Lung (tissue), 12 donors: Measurements from ENCODE around the gene PRKCE. TPM values are rescaled to one million over a fixed set of nuclear protein-coding genes. Genes with fewer than 3 reads are reported as not detected.

Experiments used
- ATAC-seq: fragments of 200-7000 bp; cut with Tn5 transposase; one replicate; pipeline ENCODE4 v1.9.1; 2020; ENCODE audit warnings: moderate number of reproducible peaks; ENCODE audit not compliant: insufficient read depth, low FRiP score
- DNase-seq, 3 donors: peaks; one replicate each; pipeline ENCODE4 v3.0.0-alpha.2; 2013 to 2017
- H3K27ac ChIP-seq, 2 donors: one replicate each; pipeline ENCODE4 v1.5.1; 2013; ENCODE audit warnings: mild to moderate bottlenecking in 2 of 2, moderate library complexity in 2 of 2, control low read depth in 1 of 2, inconsistent platforms in 1 of 2, low read depth in 1 of 2, low read length in 1 of 2
- H3K27me3 ChIP-seq, 3 donors: one replicate each; pipeline ENCODE4 v1.5.1; 2013; ENCODE audit warnings: low read length in 2 of 3; ENCODE audit not compliant: control insufficient read depth in 3 of 3, insufficient read depth in 3 of 3
- H3K36me3 ChIP-seq, 4 donors: one replicate each; pipeline ENCODE4 v1.5.1; 2013; ENCODE audit warnings: low read length in 4 of 4, mild to moderate bottlenecking in 1 of 4, moderate library complexity in 1 of 4; ENCODE audit not compliant: control insufficient read depth in 4 of 4, insufficient read depth in 4 of 4
- H3K4me1 ChIP-seq, 5 donors: one replicate each; pipeline ENCODE4 v1.5.1; 2013; ENCODE audit warnings: low read length in 5 of 5, mild to moderate bottlenecking in 2 of 5, moderate library complexity in 1 of 5; ENCODE audit not compliant: control insufficient read depth in 5 of 5, insufficient read depth in 5 of 5
- H3K4me3 ChIP-seq: one replicate; pipeline ENCODE4 v1.5.1; 2013; ENCODE audit warnings: mild to moderate bottlenecking, control low read depth, moderate library complexity
- H3K9ac ChIP-seq, 2 donors: one replicate each; pipeline ENCODE4 v1.5.1; 2013; ENCODE audit warnings: low read length in 2 of 2, control low read depth in 1 of 2; ENCODE audit not compliant: insufficient read depth in 1 of 2
- H3K9me3 ChIP-seq, 4 donors: one replicate each; pipeline ENCODE4 v1.5.1; 2013; ENCODE audit warnings: low read length in 3 of 4, mild to moderate bottlenecking in 1 of 4, moderate library complexity in 1 of 4; ENCODE audit not compliant: control insufficient read depth in 4 of 4, insufficient read depth in 3 of 4
- WGBS, 2 donors: extraction: QIAGEN DNeasy Blood & Tissue Kit; methylation state at CpG; one replicate each; pipeline ENCODE4 v1.1.7; 2013; 5-methylcytosine and 5-hydroxymethylcytosine counted together
- polyA plus RNA-seq, 2 donors: library from polyadenylated mRNA; stranded (reverse); fragments of 200-250 nt; gene quantifications; one replicate each; pipeline ENCODE4 v1.2.1, GENCODE V29; 2013
- total RNA-seq, 2 donors: library from RNA; depleted of rRNA in 1 of 2; stranded (reverse); fragments of >200 nt in 1 of 2; gene quantifications; one replicate each; pipeline ENCODE4 v1.2.1, GENCODE V29; 2014 to 2021
- TF ChIP-seq, protein P1 (sequence below): IDR thresholded peaks from 2 replicates; pipeline ENCODE4 v1.5.1; 2012; ENCODE audit warnings: mild to moderate bottlenecking; ENCODE audit errors: control extremely low read depth, extremely low read depth
- donor health status: control.
- donor health status: control.
- donor health status: Bipolar disorder and iron deficiency.
- donor health status: healthy.
- donor health status: DM: yes; HTN: yes; CAD: no.

PRKCE gene
- total and polyA plus RNA-seq, 4 donors, result 12.5 to 82.2 (median 32.1) TPM

DNA sequence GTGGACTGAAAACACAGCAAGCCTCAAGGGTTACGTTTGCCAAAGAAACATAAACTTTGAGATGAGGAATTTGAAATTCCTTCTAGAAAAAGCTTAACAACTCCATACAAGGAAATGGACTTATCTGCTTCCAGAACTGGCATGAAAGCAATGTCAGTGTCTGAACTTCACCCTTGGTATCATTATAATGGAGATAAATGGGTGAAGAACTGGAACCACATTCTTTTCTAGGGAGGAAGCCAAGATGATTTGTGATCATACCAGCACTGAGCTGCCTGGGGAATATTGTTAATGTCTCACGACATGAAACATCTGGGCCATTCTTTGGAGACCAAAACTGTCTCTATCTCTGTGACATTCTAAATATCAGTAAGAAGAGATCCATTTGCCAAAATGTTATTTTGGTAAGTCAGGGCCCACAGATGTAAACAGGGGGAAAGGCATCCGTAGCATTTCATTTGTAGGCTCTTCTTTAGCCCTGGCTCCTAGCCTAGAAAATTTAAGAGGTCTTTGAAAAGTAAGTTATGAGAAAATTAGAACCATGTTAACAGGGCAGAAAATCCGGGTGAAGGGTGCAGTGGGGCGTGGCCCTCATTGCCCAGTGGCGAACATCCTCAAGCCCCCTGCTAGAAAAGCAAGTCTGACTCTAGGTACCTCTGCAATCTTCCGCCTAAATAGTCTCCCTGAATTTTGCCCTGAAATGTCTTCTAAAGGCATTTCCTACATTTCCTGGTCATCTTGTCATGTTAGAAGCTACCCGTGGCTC, 350.4 kb downstream of the PRKCE start:
- Histone ChIP-seq H3K36me3 (peaks cover 0 to 10% (median 6%) of the 10 kb centered on the region in 4 donors), H3K4me1 (peaks cover 4 to 22% (median 7%) of the 10 kb centered on the region in 5 donors), H3K27ac (peak overlapping the region in 1 of 2 donors; percentile 72), H3K4me3 (no peak overlapping the region), H3K9me3 (no peaks in the 10 kb centered on the region), H3K27me3 (no peaks in the 10 kb centered on the region), H3K9ac (no peak overlapping the region)
- ATAC-seq, result peak; percentile 44
- WGBS, 2 donors, result 47 to 68% methylated on average over 8 of the region's 8 CpGs
- DNase-seq, result peak; percentile 77 to 98 (median 96)
- TF ChIP-seq, protein P1, sequence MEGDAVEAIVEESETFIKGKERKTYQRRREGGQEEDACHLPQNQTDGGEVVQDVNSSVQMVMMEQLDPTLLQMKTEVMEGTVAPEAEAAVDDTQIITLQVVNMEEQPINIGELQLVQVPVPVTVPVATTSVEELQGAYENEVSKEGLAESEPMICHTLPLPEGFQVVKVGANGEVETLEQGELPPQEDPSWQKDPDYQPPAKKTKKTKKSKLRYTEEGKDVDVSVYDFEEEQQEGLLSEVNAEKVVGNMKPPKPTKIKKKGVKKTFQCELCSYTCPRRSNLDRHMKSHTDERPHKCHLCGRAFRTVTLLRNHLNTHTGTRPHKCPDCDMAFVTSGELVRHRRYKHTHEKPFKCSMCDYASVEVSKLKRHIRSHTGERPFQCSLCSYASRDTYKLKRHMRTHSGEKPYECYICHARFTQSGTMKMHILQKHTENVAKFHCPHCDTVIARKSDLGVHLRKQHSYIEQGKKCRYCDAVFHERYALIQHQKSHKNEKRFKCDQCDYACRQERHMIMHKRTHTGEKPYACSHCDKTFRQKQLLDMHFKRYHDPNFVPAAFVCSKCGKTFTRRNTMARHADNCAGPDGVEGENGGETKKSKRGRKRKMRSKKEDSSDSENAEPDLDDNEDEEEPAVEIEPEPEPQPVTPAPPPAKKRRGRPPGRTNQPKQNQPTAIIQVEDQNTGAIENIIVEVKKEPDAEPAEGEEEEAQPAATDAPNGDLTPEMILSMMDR, result no peak

DNA sequence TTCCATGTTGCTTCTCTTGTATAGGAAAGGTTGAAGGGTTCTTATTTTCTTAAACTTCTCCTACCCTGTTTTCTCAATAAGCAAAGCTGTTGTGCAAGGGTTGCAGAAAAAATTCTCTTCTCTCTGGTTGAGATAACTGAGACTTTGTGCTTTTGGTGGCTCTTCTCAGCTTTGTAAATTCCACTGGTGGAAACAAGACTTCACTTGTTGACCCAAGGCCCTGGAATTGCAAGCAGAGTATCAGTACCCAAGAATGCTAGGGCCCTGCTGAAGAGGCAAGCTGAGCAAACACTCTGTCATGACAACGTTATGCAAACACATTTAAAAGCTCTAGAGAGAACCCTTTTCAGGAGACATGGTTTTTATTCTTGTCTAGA, 351.0 kb downstream of the PRKCE start:
- DNase-seq, result peak; percentile 38 to 76 (median 69)
- WGBS, 2 donors, result 73 to 90% methylated on average over 1 of the region's 1 CpG
- H3K36me3 ChIP-seq, result peaks cover 0 to 14% (median 8%) of the 10 kb centered on the region in 4 donors
- H3K9me3 ChIP-seq, result no peaks in the 10 kb centered on the region
- no peak overlapping the region for H3K4me3 ChIP-seq
- no peak overlapping the region for H3K9ac ChIP-seq
- ATAC-seq, result peak; percentile 78
- H3K27ac ChIP-seq, result peak overlapping the region in 1 of 2 donors; percentile 84
- peaks cover 5 to 22% (median 7%) of the 10 kb centered on the region in 5 donors for H3K4me1 ChIP-seq
- no peaks in the 10 kb centered on the region for H3K27me3 ChIP-seq
- TF ChIP-seq, protein P1, result no peak

DNA sequence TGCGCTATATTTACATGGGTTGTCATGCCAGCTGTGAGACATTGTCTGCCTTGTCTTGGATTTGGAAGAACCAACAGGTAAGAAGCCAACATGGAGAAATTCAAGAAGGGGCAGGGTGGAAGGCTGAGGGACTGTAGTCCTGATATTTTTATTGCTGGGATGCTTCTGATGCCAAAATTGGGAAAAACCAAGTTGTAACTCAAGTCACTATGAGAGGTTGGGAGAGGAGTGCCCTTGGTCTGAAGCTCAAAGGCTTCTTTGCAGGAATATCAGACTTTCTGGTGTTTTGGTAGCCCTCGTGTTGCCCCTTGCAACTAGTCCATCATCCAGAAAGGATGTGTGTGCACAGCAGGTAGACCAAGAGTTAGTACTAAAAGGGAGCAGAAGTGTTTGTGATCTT, 351.5 kb downstream of the PRKCE start:
- Histone ChIP-seq H3K27me3 (no peaks in the 10 kb centered on the region), H3K4me1 (peaks cover 5 to 22% (median 7%) of the 10 kb centered on the region in 5 donors), H3K9me3 (no peaks in the 10 kb centered on the region), H3K36me3 (peaks cover 0 to 14% (median 8%) of the 10 kb centered on the region in 4 donors), H3K9ac (no peak overlapping the region), H3K27ac (peak overlapping the region in 1 of 2 donors; percentile 84), H3K4me3 (no peak overlapping the region)
- no peak for ATAC-seq
- TF ChIP-seq, protein P1, result no peak
- WGBS, 2 donors, result 82 to 99% methylated on average over 2 of the region's 2 CpGs
- no peak for DNase-seq
